KG1 (cell line): ENCODE results near the gene CEP104.

ENCODE experiments used
- DNase-seq: peaks from one replicate; lab custom pipeline; 2025; lab: John Stamatoyannopoulos, UW

The CEP104 gene

GRCh38 chr1:3796215-3797061 is 60.6 kb downstream of the CEP104 start, which contains the start of gene LRRC47:
Gene LRRC47, minus strand, starts transcription at chr1:3796498. Its CDS starts 22 bp downstream, at chr1:3796476.
- DNase-seq = peak; percentile 82

GRCh38 chr1:3795453-3796214 is 61.4 kb downstream of the CEP104 start:
- DNase-seq = no peak

- DNase-seq = no peak
These were observed 66.1 kb downstream of the CEP104 start for GRCh38 chr1:3790952-3791351.

GRCh38 chr1:3790500-3790923 is 66.5 kb downstream of the CEP104 start:
- DNase-seq = no peak

- DNase-seq = no peak
These were observed 67.3 kb downstream of the CEP104 start for GRCh38 chr1:3789421-3790300.

GRCh38 chr1:3788756-3789420 is 68.1 kb downstream of the CEP104 start:
- no peak for DNase-seq

- DNase-seq = no peak
These were observed 69.0 kb downstream of the CEP104 start for GRCh38 chr1:3787745-3788605.

GRCh38 chr1:3787349-3787715 is 69.7 kb downstream of the CEP104 start:
- DNase-seq = no peak

GRCh38 chr1:3786468-3787348 is 70.3 kb downstream of the CEP104 start:
- no peak for DNase-seq

GRCh38 chr1:3785456-3786157 is 71.4 kb downstream of the CEP104 start:
- DNase-seq = no peak

GRCh38 chr1:3785045-3785444 is 72.0 kb downstream of the CEP104 start:
- no peak for DNase-seq

- no peak for DNase-seq
These were observed 73.1 kb downstream of the CEP104 start for GRCh38 chr1:3783651-3784474.

GRCh38 chr1:3780901-3781300 is 76.1 kb downstream of the CEP104 start:
- no peak for DNase-seq

GRCh38 chr1:3779912-3780416 is 77.0 kb downstream of the CEP104 start:
- no peak for DNase-seq

GRCh38 chr1:3779265-3779911 is 77.6 kb downstream of the CEP104 start:
- no peak for DNase-seq

GRCh38 chr1:3778590-3779264 is 78.3 kb downstream of the CEP104 start:
- no peak for DNase-seq
